Uterus (tissue), 4 donors: ENCODE data around the gene FMNL2. TPM values are rescaled to one million over a fixed set of nuclear protein-coding genes. Genes with fewer than 3 reads are reported as not detected.
A peak's percentile ranks its signal among the peaks of the same experiment; 100 is the strongest.

Source experiments
- DNase-seq, 2 donors: peaks; one replicate each; pipeline ENCODE4 v3.0.0-alpha.2; 2019 to 2020
- H3K27ac ChIP-seq, 2 donors: fragments of 200-600 bp; sonication (generic); 1 replicate in 1 of 2; 2 replicates in 1 of 2; pipeline ENCODE4 v1.5.1; 2016 to 2018
- H3K27me3 ChIP-seq, 2 donors: fragments of 200-600 bp; sonication (generic); one replicate each; pipeline ENCODE4 v1.5.1; 2018 to 2019; ENCODE audit warnings: control low read depth in 1 of 2
- H3K36me3 ChIP-seq, 2 donors: fragments of 200-600 bp; sonication (generic); one replicate each; pipeline ENCODE4 v1.5.1; 2019; ENCODE audit warnings: control low read depth in 1 of 2
- H3K4me1 ChIP-seq, 2 donors: fragments of 200-600 bp; sonication (generic); one replicate each; pipeline ENCODE4 v1.5.1; 2018 to 2019; ENCODE audit warnings: control low read depth in 1 of 2
- H3K4me3 ChIP-seq, 2 donors: fragments of 200-600 bp; sonication (generic); 1 replicate in 1 of 2; 2 replicates in 1 of 2; pipeline ENCODE4 v1.5.1; 2018 to 2019; ENCODE audit warnings: mild to moderate bottlenecking in 1 of 2
- H3K9me3 ChIP-seq, 2 donors: fragments of 200-600 bp; sonication (generic); one replicate each; pipeline ENCODE4 v1.5.1; 2019; ENCODE audit warnings: control low read depth in 1 of 2
- POLR2A ChIP-seq, 2 donors: fragments of 450-650 bp; IDR thresholded peaks; one replicate each; pipeline ENCODE4 v1.6.1; 2016; ENCODE audit warnings: antibody characterized with exemption in 2 of 2, mild to moderate bottlenecking in 1 of 2, moderate library complexity in 1 of 2
- intact Hi-C: fragments of 100-400 bp; cut with DNase I; formaldehyde crosslinking; loops from one replicate; pipeline ENCODE4 v1.15.1; 2023; ENCODE audit warnings: low total_unique reads
- total RNA-seq, 4 donors: library from RNA; depleted of rRNA in 3 of 4; stranded (reverse); fragments of >200 nt in 3 of 4; gene quantifications; one replicate each; pipeline versions ENCODE4 v1.1.0 to v1.2.4, GENCODE V29; 2014 to 2023
- TF ChIP-seq, protein P1 (sequence below), 4 experiments: fragments of 200-600 bp in 2 of 4; fragments of 450-650 bp in 2 of 4; sonication (generic) in 2 of 4; IDR thresholded peaks; one replicate each; pipeline ENCODE4 v1.5.1; 2016 to 2019; ENCODE audit warnings: antibody characterized with exemption in 4 of 4, mild to moderate bottlenecking in 2 of 4, moderate library complexity in 1 of 4
- donor health status: DM: yes; HTN: yes; CAD: no.

The FMNL2 gene
- total RNA-seq, 4 donors from 2014 or later: 10.0 to 66.9 (median 33.4) TPM

DNA sequence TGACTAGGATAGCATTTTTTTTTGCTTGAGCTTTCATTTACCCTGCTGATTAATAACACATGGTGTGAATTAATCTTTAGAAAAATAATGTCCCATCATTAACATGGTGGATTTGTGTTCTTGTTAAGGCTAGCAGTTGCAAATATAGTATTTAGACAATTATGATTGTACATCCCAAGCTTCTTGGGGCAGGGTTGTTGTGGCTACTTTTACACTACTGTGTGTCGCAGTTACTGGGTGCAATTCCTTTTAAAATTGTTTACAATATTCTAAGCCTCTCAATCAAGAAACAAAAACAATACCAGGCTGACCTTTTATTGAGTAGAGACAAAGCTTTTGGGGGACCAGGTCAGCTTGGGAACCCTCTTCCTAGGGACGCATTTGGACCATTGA, 2.5 kb downstream of the FMNL2 start:
- Histone ChIP-seq H3K4me3 (no peak overlapping the region), H3K4me1 (no peaks in the 10 kb centered on the region), H3K27ac (peak overlapping the region in 1 of 2 donors; percentile 87), H3K27me3 (no peaks in the 10 kb centered on the region), H3K36me3 (no peaks in the 10 kb centered on the region), H3K9me3 (no peaks in the 10 kb centered on the region)
- intact Hi-C loops: loop anchor here (10.0 kb wide), 1 partner anchor 297 kb away; no protein-coding TSS in a partner anchor
- DNase-seq: no peak
- TF ChIP-seq, protein P1, sequence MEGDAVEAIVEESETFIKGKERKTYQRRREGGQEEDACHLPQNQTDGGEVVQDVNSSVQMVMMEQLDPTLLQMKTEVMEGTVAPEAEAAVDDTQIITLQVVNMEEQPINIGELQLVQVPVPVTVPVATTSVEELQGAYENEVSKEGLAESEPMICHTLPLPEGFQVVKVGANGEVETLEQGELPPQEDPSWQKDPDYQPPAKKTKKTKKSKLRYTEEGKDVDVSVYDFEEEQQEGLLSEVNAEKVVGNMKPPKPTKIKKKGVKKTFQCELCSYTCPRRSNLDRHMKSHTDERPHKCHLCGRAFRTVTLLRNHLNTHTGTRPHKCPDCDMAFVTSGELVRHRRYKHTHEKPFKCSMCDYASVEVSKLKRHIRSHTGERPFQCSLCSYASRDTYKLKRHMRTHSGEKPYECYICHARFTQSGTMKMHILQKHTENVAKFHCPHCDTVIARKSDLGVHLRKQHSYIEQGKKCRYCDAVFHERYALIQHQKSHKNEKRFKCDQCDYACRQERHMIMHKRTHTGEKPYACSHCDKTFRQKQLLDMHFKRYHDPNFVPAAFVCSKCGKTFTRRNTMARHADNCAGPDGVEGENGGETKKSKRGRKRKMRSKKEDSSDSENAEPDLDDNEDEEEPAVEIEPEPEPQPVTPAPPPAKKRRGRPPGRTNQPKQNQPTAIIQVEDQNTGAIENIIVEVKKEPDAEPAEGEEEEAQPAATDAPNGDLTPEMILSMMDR (IDR thresholded peaks at IDR 0.05): no peak
- TF ChIP-seq POLR2A (IDR thresholded peaks at IDR 0.05): no peak

DNA sequence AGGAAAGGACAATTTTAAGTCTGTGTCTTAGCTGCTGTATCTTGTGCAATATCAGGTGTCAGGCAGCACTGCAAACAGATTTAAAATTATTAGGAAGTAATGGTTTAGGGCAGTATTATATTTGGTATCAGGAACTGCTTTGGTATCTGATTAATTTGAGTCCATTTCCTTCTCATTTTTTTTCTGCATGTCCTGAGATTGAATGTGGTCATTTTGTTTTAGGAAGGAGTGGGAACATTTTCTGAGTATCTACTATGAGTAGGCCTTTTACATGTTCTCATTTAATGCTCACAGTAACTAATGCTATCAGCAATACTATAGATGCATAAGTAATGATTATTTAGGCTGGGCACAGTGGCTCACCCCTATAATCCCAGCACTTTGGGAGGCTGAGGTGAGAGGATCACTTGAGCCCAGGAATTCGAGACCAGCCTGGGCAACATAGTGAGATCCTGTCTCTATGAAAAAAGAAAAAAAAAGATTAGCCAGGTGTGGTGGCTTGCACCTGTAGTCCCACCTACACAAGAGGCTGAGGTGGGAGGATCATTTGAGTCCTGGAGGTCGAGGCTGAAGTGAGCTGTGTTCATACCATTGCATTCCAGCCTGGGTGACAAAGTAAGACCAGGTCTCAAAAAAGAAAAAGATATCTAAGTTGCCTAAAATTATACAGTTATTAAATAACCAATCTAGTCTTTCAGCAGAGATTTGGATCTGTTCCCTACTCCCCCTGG, 4.7 kb downstream of the FMNL2 start:
- no peak overlapping the region for H3K27ac ChIP-seq
- intact Hi-C loops: loop anchor here (10.0 kb wide), 1 partner anchor 295 kb away; no protein-coding TSS in a partner anchor
- H3K4me3 ChIP-seq: no peak overlapping the region
- H3K4me1 ChIP-seq: no peaks in the 10 kb centered on the region
- TF ChIP-seq POLR2A (IDR thresholded peaks at IDR 0.05): no peak
- TF ChIP-seq, protein P1 (IDR thresholded peaks at IDR 0.05): no peak
- no peaks in the 10 kb centered on the region for H3K36me3 ChIP-seq
- DNase-seq: no peak
- H3K27me3 ChIP-seq: no peaks in the 10 kb centered on the region
- no peaks in the 10 kb centered on the region for H3K9me3 ChIP-seq

DNA sequence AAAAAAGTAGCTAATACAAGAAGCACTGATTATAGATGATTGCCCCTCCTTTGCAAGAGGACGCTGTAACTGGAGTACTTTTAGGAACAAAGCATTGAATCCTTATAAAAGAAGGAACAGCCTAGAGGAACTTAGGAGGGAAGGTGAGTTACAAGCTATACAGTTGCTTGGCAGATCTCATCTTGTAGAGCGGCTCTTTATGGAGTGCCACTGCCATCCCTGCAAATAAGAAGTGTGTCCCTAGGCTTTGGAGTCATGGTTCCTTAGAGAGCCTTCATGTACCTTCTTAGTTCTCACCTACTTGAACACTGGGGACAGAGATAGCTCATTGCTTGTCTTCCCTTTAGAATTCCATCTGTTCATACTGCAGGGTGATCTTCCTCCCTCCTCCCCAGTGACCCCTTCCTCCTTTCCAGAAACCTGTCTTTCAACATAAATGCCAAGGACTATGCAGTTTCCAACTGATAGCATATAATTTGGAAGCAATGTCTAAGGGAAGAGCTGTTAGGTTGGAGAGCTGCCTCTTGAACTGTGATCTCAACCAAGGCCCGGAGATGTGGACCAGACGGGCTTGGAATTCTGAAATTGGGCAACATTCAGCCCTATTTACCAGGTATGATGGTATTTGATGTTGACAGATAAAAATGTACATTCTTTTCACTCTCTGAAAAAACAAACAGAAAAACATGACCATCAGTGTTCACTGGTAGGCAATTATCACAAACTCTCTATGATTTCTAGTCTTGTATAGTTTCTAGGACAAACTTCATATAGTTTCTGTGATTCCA, 7.5 kb downstream of the FMNL2 start:
- no peaks in the 10 kb centered on the region for H3K9me3 ChIP-seq
- no peak for DNase-seq
- intact Hi-C loops: no loop called here
- H3K36me3 ChIP-seq: no peaks in the 10 kb centered on the region
- TF ChIP-seq, protein P1 (IDR thresholded peaks at IDR 0.05): no peak
- TF ChIP-seq POLR2A (IDR thresholded peaks at IDR 0.05): no peak
- H3K4me1 ChIP-seq: no peaks in the 10 kb centered on the region
- H3K4me3 ChIP-seq: no peak overlapping the region
- H3K27me3 ChIP-seq: no peaks in the 10 kb centered on the region
- H3K27ac ChIP-seq: no peak overlapping the region

- Histone ChIP-seq H3K27ac (no peak overlapping the region), H3K4me3 (no peak overlapping the region), H3K27me3 (no peaks in the 10 kb centered on the region), H3K4me1 (no peaks in the 10 kb centered on the region), H3K36me3 (no peaks in the 10 kb centered on the region), H3K9me3 (no peaks in the 10 kb centered on the region)
- no peak for DNase-seq
- intact Hi-C loops: no loop called here
- TF ChIP-seq POLR2A (IDR thresholded peaks at IDR 0.05): no peak
- TF ChIP-seq, protein P1 (IDR thresholded peaks at IDR 0.05): no peak
These were observed 8.5 kb downstream of the FMNL2 start for GRCh38 chr2:152343426-152343825.
